Stimulated activated CD8-positive, alpha-beta memory T cell treated with anti-CD3 and anti-CD28 coated beads, Interleukin-15, amount 100 ng/mL, for 48 hours (primary cell): ENCODE results near the gene ADGRV1.
"Not testable (repeated sequence)": the region's sequence is repeated elsewhere in the genome, so short reads cannot be mapped to it uniquely, and the experiment has no call there.

ENCODE experiments used
- DNase-seq, 2 donors: peaks; one replicate each; pipeline ENCODE4 v3.0.0-alpha.2; 2020; ENCODE audit warnings: low read depth in 2 of 2

The ADGRV1 gene

GRCh38 chr5:91027405-91028139 lies 469.0 kb downstream of the ADGRV1 start:
- no peak for DNase-seq

- DNase-seq: no peak
Measured at GRCh38 chr5:91028499-91028956, 469.9 kb downstream of the ADGRV1 start.

GRCh38 chr5:91030521-91031401 lies 472.2 kb downstream of the ADGRV1 start:
- DNase-seq: no peak

GRCh38 chr5:91031402-91031752 lies 472.8 kb downstream of the ADGRV1 start:
- no peak for DNase-seq

GRCh38 chr5:91032125-91032524 lies 473.5 kb downstream of the ADGRV1 start:
- DNase-seq: no peak

- no peak for DNase-seq
Measured at GRCh38 chr5:91033370-91033769, 474.8 kb downstream of the ADGRV1 start.

- DNase-seq: no peak
Measured at GRCh38 chr5:91038180-91038808, 479.7 kb downstream of the ADGRV1 start.

GRCh38 chr5:91041132-91041531 lies 482.5 kb downstream of the ADGRV1 start:
- not testable (repeated sequence) for DNase-seq

GRCh38 chr5:91042247-91042935 lies 483.8 kb downstream of the ADGRV1 start:
- DNase-seq: no peak

GRCh38 chr5:91042936-91043255 lies 484.3 kb downstream of the ADGRV1 start:
- DNase-seq: no peak

- no peak for DNase-seq
Measured at GRCh38 chr5:91048073-91048472, 489.5 kb downstream of the ADGRV1 start.

- no peak for DNase-seq
Measured at GRCh38 chr5:91049112-91049511, 490.5 kb downstream of the ADGRV1 start.

GRCh38 chr5:91049800-91050199 lies 491.2 kb downstream of the ADGRV1 start:
- no peak for DNase-seq

GRCh38 chr5:91052411-91052810 lies 493.8 kb downstream of the ADGRV1 start:
- DNase-seq: not testable (repeated sequence)

GRCh38 chr5:91052977-91053740 lies 494.6 kb downstream of the ADGRV1 start:
- no peak for DNase-seq

- no peak for DNase-seq
Measured at GRCh38 chr5:91053741-91054025, 495.1 kb downstream of the ADGRV1 start.

- no peak for DNase-seq
Measured at GRCh38 chr5:91058155-91058554, 499.6 kb downstream of the ADGRV1 start.

GRCh38 chr5:91058575-91058974 lies 500.0 kb downstream of the ADGRV1 start:
- no peak for DNase-seq

GRCh38 chr5:91059409-91059808 lies 500.8 kb downstream of the ADGRV1 start:
- DNase-seq: no peak

- DNase-seq: no peak
Measured at GRCh38 chr5:91061094-91061493, 502.5 kb downstream of the ADGRV1 start.

- DNase-seq: no peak
Measured at GRCh38 chr5:91061946-91062562, 503.5 kb downstream of the ADGRV1 start.
